ENCODE data around the gene MARCO. TPM values are rescaled to one million over a fixed set of nuclear protein-coding genes. Genes with fewer than 3 reads are reported as not detected.
A peak's percentile ranks its signal among the peaks of the same experiment; 100 is the strongest.

Gene MARCO
- total RNA-seq, 2 donors from 2014 or later, result not detected

GRCh38 chr2:119011162-119011909 lies 69.3 kb downstream of the MARCO start:
- 18 to 32% methylated on average over 10 to 38 of the region's 38 CpGs for WGBS, 2 experiments (ENCODE audit: insufficient coverage in 1 of 2, insufficient read length in 1 of 2)
- H3K27me3 Mint-ChIP-seq (ENCODE audit: insufficient read depth), result peaks cover 46% of the 10 kb centered on the region
- H3K36me3 Mint-ChIP-seq (ENCODE audit: low read depth), result no peaks in the 10 kb centered on the region
- no peak overlapping the region for H3K27ac Mint-ChIP-seq
- peaks cover 10% of the 10 kb centered on the region for H3K4me1 Mint-ChIP-seq
- Histone ChIP-seq H3K27ac (ENCODE audit: low read depth, low read length) (no peak overlapping the region), H3K27me3 (ENCODE audit: control insufficient read depth, insufficient read depth, low read length, poor library complexity, severe bottlenecking) (peaks cover 38% of the 10 kb centered on the region), H3K36me3 (ENCODE audit: control insufficient read depth, insufficient read depth, low read length) (no peaks in the 10 kb centered on the region), H3K9me3 (ENCODE audit: control insufficient read depth, low read length) (no peaks in the 10 kb centered on the region), H3K4me3 (ENCODE audit: low read length) (no peak overlapping the region), H3K9ac (ENCODE audit: extremely low read depth, low read length, poor library complexity, severe bottlenecking) (no peak overlapping the region), H3K4me1 (ENCODE audit: control insufficient read depth, insufficient read depth, low read length) (no peaks in the 10 kb centered on the region)
- peak; percentile 88 for TF ChIP-seq CTCF (conservative IDR thresholded peaks at IDR 0.05)
- DNase-seq, result peak; percentile 90
- H3K4me3 Mint-ChIP-seq, result no peak overlapping the region
- peaks cover 3% of the 10 kb centered on the region for H3K9me3 Mint-ChIP-seq

- no peak overlapping the region for H3K4me3 Mint-ChIP-seq
- TF ChIP-seq CTCF (conservative IDR thresholded peaks at IDR 0.05), result no peak
- WGBS, 2 experiments (ENCODE audit: insufficient coverage in 1 of 2, insufficient read length in 1 of 2), result 40 to 71% methylated on average over 1 to 5 of the region's 5 CpGs
- H3K9me3 ChIP-seq (ENCODE audit: control insufficient read depth, low read length), result no peaks in the 10 kb centered on the region
- peaks cover 3% of the 10 kb centered on the region for H3K9me3 Mint-ChIP-seq
- no peaks in the 10 kb centered on the region for H3K36me3 ChIP-seq (ENCODE audit: control insufficient read depth, insufficient read depth, low read length)
- H3K36me3 Mint-ChIP-seq (ENCODE audit: low read depth), result no peaks in the 10 kb centered on the region
- peaks cover 11% of the 10 kb centered on the region for H3K4me1 Mint-ChIP-seq
- no peak overlapping the region for H3K4me3 ChIP-seq (ENCODE audit: low read length)
- H3K27ac Mint-ChIP-seq, result no peak overlapping the region
- H3K27me3 Mint-ChIP-seq (ENCODE audit: insufficient read depth), result peaks cover 46% of the 10 kb centered on the region
- no peak overlapping the region for H3K27ac ChIP-seq (ENCODE audit: low read depth, low read length)
- H3K9ac ChIP-seq (ENCODE audit: extremely low read depth, low read length, poor library complexity, severe bottlenecking), result no peak overlapping the region
- H3K27me3 ChIP-seq (ENCODE audit: control insufficient read depth, insufficient read depth, low read length, poor library complexity, severe bottlenecking), result peaks cover 42% of the 10 kb centered on the region
- H3K4me1 ChIP-seq (ENCODE audit: control insufficient read depth, insufficient read depth, low read length), result no peaks in the 10 kb centered on the region
- DNase-seq, result peak; percentile 10
Measured at GRCh38 chr2:119011910-119012209, 69.9 kb downstream of the MARCO start.

GRCh38 chr2:119012345-119013301 lies 70.6 kb downstream of the MARCO start:
- TF ChIP-seq CTCF (conservative IDR thresholded peaks at IDR 0.05), result no peak
- Histone ChIP-seq H3K4me3 (ENCODE audit: low read length) (no peak overlapping the region), H3K9ac (ENCODE audit: extremely low read depth, low read length, poor library complexity, severe bottlenecking) (no peak overlapping the region), H3K27me3 (ENCODE audit: control insufficient read depth, insufficient read depth, low read length, poor library complexity, severe bottlenecking) (peaks cover 49% of the 10 kb centered on the region), H3K36me3 (ENCODE audit: control insufficient read depth, insufficient read depth, low read length) (no peaks in the 10 kb centered on the region), H3K27ac (ENCODE audit: low read depth, low read length) (no peak overlapping the region), H3K4me1 (ENCODE audit: control insufficient read depth, insufficient read depth, low read length) (no peaks in the 10 kb centered on the region), H3K9me3 (ENCODE audit: control insufficient read depth, low read length) (no peaks in the 10 kb centered on the region)
- H3K27me3 Mint-ChIP-seq (ENCODE audit: insufficient read depth), result peaks cover 51% of the 10 kb centered on the region
- H3K4me1 Mint-ChIP-seq, result peaks cover 11% of the 10 kb centered on the region
- no peak overlapping the region for H3K4me3 Mint-ChIP-seq
- H3K9me3 Mint-ChIP-seq, result peaks cover 5% of the 10 kb centered on the region
- no peak overlapping the region for H3K27ac Mint-ChIP-seq
- H3K36me3 Mint-ChIP-seq (ENCODE audit: low read depth), result no peaks in the 10 kb centered on the region
- WGBS, 2 experiments (ENCODE audit: insufficient coverage in 1 of 2, insufficient read length in 1 of 2), result 90 to 96% methylated on average over 6 to 11 of the region's 11 CpGs
- peak; percentile 30 for DNase-seq

Measured in endodermal cell (in vitro differentiated cells).